Liver (tissue), 3 donors: ENCODE data around the gene TMEM140.

ENCODE experiments used
- CTCF ChIP-seq: fragments of 150-350 bp; IDR thresholded peaks from 2 replicates; pipeline ENCODE4 v1.5.1; 2017; ENCODE audit warnings: improper control_type of control experiment, low read depth, low read length; ENCODE audit not compliant: missing input control
- FOXA1 ChIP-seq: IDR thresholded peaks from 2 replicates; pipeline ENCODE4 v1.6.1; 2016; ENCODE audit warnings: antibody characterized with exemption
- GABPA ChIP-seq, 2 donors: IDR thresholded peaks in 1 of 2; conservative IDR thresholded peaks in 1 of 2; 2 replicates each; pipeline ENCODE4 v1.6.1; 2016; ENCODE audit warnings: antibody characterized with exemption in 2 of 2, mild to moderate bottlenecking in 1 of 2, moderate library complexity in 1 of 2
- RAD21 ChIP-seq, 2 donors: IDR thresholded peaks; 2 replicates each; pipeline ENCODE4 v1.6.1; 2016; ENCODE audit warnings: antibody characterized with exemption in 2 of 2, mild to moderate bottlenecking in 2 of 2
- SP1 ChIP-seq: IDR thresholded peaks from 2 replicates; pipeline ENCODE4 v1.6.1; 2018; ENCODE audit warnings: antibody characterized with exemption, mild to moderate bottlenecking
- TAF1 ChIP-seq: conservative IDR thresholded peaks from 2 replicates; pipeline ENCODE4 v1.6.1; 2016; ENCODE audit warnings: antibody characterized with exemption, mild to moderate bottlenecking
- YY1 ChIP-seq: IDR thresholded peaks from 2 replicates; pipeline ENCODE4 v1.6.1; 2016; ENCODE audit warnings: antibody characterized with exemption, mild to moderate bottlenecking
- TF ChIP-seq, protein P1 (sequence below): IDR thresholded peaks from 2 replicates; pipeline ENCODE4 v1.6.1; 2016; ENCODE audit warnings: antibody characterized with exemption, mild to moderate bottlenecking
- TF ChIP-seq, protein P2 (sequence below): IDR thresholded peaks from 2 replicates; pipeline ENCODE4 v1.6.1; 2016; ENCODE audit warnings: antibody characterized with exemption
- donor health status: healthy.
- donor health status: healthy.

DNA sequence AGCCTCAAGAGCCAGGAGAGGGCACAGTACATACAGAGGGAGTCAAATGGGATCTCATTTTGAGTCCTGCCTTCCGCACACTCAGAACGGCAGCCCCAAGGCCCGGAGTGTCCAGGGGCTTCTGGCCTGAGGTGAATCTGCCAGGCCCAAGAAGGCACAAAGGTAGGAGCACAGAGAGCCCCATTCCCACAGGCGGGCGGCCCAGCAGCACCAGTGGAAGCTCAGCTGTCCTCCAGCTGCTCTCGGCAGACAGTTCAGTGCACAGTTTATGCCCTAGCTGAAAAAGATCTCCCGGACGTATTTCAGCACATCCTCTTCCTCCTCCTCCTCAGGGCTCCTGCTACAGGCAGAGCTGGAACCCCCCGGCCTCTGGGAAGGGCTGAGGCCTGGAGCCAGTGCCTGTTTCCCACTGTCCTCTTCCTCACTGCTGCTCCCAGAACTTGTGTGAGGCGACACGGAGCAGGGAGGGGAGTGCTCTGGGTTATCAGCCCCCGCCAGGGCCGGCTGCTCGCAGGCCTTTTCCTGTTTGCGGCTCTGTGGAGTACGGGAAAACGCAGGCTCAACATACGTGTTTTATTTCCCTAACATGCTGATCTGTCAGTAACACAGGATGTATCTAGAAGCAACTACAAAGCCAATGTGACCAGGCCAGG is 18.6 kb downstream of the TMEM140 start:
- TF ChIP-seq CTCF (no peak), YY1 (no peak), GABPA (IDR thresholded peaks at IDR 0.05 in 1 of 2, conservative IDR thresholded peaks at IDR 0.05 in 1 of 2) (no peak), FOXA1 (no peak), TAF1 (no peak), RAD21 (IDR thresholded peaks at IDR 0.05) (peak in 1 of 2 donors; percentile 33), SP1 (no peak)
- TF ChIP-seq, protein P1, sequence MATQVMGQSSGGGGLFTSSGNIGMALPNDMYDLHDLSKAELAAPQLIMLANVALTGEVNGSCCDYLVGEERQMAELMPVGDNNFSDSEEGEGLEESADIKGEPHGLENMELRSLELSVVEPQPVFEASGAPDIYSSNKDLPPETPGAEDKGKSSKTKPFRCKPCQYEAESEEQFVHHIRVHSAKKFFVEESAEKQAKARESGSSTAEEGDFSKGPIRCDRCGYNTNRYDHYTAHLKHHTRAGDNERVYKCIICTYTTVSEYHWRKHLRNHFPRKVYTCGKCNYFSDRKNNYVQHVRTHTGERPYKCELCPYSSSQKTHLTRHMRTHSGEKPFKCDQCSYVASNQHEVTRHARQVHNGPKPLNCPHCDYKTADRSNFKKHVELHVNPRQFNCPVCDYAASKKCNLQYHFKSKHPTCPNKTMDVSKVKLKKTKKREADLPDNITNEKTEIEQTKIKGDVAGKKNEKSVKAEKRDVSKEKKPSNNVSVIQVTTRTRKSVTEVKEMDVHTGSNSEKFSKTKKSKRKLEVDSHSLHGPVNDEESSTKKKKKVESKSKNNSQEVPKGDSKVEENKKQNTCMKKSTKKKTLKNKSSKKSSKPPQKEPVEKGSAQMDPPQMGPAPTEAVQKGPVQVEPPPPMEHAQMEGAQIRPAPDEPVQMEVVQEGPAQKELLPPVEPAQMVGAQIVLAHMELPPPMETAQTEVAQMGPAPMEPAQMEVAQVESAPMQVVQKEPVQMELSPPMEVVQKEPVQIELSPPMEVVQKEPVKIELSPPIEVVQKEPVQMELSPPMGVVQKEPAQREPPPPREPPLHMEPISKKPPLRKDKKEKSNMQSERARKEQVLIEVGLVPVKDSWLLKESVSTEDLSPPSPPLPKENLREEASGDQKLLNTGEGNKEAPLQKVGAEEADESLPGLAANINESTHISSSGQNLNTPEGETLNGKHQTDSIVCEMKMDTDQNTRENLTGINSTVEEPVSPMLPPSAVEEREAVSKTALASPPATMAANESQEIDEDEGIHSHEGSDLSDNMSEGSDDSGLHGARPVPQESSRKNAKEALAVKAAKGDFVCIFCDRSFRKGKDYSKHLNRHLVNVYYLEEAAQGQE, result no peak
- TF ChIP-seq, protein P2, sequence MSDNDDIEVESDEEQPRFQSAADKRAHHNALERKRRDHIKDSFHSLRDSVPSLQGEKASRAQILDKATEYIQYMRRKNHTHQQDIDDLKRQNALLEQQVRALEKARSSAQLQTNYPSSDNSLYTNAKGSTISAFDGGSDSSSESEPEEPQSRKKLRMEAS, result no peak
